ENCODE measurements around the gene NPEPPS. TPM values are rescaled to one million over a fixed set of nuclear protein-coding genes. Genes with fewer than 3 reads are reported as not detected.

Gene NPEPPS
- total RNA-seq, 1 experiment from 2014 or later, result 137 TPM

GRCh38 chr17:47624727-47625068 lies 93.8 kb downstream of the NPEPPS start:
- intact Hi-C loops (cut with micrococcal nuclease; ENCODE audit: unreplicated experiment), result no loop called here

GRCh38 chr17:47628014-47628566 lies 97.2 kb downstream of the NPEPPS start:
- Histone ChIP-seq H3K27ac (ENCODE audit: low read length) (no peak overlapping the region), H3K36me3 (ENCODE audit: control insufficient read depth, insufficient read depth, low read length) (peaks cover 4% of the 10 kb centered on the region; the same call in 1 of the 2 replicates), H3K9me3 (ENCODE audit: control insufficient read depth, insufficient read depth, low read depth, low read length) (no peaks in the 10 kb centered on the region), H3K27me3 (ENCODE audit: control insufficient read depth, insufficient read depth, low read length) (no peaks in the 10 kb centered on the region), H3K4me3 (ENCODE audit: low read depth in 2 of 2, low read length in 2 of 2) (no peak overlapping the region), H3K4me1 (ENCODE audit: control insufficient read depth, insufficient read depth, low read length) (no peaks in the 10 kb centered on the region)
- BruUV-seq (replicated peaks), result no TSS peak
- no peak for ATAC-seq
- intact Hi-C loops (cut with micrococcal nuclease; ENCODE audit: unreplicated experiment), result no loop called here
- TF ChIP-seq POLR2AphosphoS5 (IDR thresholded peaks at IDR 0.05; ENCODE audit: low read depth, low read length) (no peak), TCF7L2 (IDR thresholded peaks at IDR 0.05; ENCODE audit: low read depth, low read length) (no peak), CTCF (IDR thresholded peaks at IDR 0.05) (no peak), SIN3A (IDR thresholded peaks at IDR 0.05; ENCODE audit: borderline replicate concordance, insufficient read depth, low read depth, low read length) (no peak)
- TF ChIP-seq, protein P1, sequence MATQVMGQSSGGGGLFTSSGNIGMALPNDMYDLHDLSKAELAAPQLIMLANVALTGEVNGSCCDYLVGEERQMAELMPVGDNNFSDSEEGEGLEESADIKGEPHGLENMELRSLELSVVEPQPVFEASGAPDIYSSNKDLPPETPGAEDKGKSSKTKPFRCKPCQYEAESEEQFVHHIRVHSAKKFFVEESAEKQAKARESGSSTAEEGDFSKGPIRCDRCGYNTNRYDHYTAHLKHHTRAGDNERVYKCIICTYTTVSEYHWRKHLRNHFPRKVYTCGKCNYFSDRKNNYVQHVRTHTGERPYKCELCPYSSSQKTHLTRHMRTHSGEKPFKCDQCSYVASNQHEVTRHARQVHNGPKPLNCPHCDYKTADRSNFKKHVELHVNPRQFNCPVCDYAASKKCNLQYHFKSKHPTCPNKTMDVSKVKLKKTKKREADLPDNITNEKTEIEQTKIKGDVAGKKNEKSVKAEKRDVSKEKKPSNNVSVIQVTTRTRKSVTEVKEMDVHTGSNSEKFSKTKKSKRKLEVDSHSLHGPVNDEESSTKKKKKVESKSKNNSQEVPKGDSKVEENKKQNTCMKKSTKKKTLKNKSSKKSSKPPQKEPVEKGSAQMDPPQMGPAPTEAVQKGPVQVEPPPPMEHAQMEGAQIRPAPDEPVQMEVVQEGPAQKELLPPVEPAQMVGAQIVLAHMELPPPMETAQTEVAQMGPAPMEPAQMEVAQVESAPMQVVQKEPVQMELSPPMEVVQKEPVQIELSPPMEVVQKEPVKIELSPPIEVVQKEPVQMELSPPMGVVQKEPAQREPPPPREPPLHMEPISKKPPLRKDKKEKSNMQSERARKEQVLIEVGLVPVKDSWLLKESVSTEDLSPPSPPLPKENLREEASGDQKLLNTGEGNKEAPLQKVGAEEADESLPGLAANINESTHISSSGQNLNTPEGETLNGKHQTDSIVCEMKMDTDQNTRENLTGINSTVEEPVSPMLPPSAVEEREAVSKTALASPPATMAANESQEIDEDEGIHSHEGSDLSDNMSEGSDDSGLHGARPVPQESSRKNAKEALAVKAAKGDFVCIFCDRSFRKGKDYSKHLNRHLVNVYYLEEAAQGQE (IDR thresholded peaks at IDR 0.05; ENCODE audit: insufficient read depth in 1 of 2, low read depth in 2 of 2, low read length in 1 of 2), result no peak
- DNase-seq (ENCODE audit: low read depth, low spot score), result no peak
- ChIA-PET CTCF (no interaction called here), POLR2A (no interaction called here)
- in situ Hi-C loops (cut with HindIII; ENCODE audit: low pct_unique_long_range_greater_than_20kb, low sequenced_read_pairs), result no loop called here

More at GRCh38 chr17:47624727-47625068, 93.8 kb downstream of the NPEPPS start:
- peaks cover 19% of the 10 kb centered on the region for H3K36me3 ChIP-seq (ENCODE audit: control insufficient read depth, insufficient read depth, low read length)
- peaks cover 24% of the 10 kb centered on the region for H3K4me1 ChIP-seq (ENCODE audit: control insufficient read depth, insufficient read depth, low read length)
- no peak overlapping the region for H3K4me3 ChIP-seq (ENCODE audit: low read depth in 2 of 2, low read length in 2 of 2)
- BruUV-seq (replicated peaks), result no TSS peak
- no peak for TF ChIP-seq SIN3A (IDR thresholded peaks at IDR 0.05; ENCODE audit: borderline replicate concordance, insufficient read depth, low read depth, low read length)
- TF ChIP-seq POLR2AphosphoS5 (IDR thresholded peaks at IDR 0.05; ENCODE audit: low read depth, low read length), result no peak
- no peak for TF ChIP-seq CTCF (IDR thresholded peaks at IDR 0.05)
- CTCF ChIA-PET, result interaction anchor here (0.6 to 0.7 kb wide), 2 partner anchors 9 to 188 kb away, joined by 3 to 10 read pairs; no protein-coding TSS in a partner anchor
- no peak for DNase-seq (ENCODE audit: low read depth, low spot score)
- no peak overlapping the region for H3K27ac ChIP-seq (ENCODE audit: low read length)
- in situ Hi-C loops (cut with HindIII; ENCODE audit: low pct_unique_long_range_greater_than_20kb, low sequenced_read_pairs), result no loop called here
- ATAC-seq, result no peak
- H3K27me3 ChIP-seq (ENCODE audit: control insufficient read depth, insufficient read depth, low read length), result no peaks in the 10 kb centered on the region
- H3K9me3 ChIP-seq (ENCODE audit: control insufficient read depth, insufficient read depth, low read depth, low read length), result no peaks in the 10 kb centered on the region
- POLR2A ChIA-PET, result no interaction called here

All from Panc1 (cell line).